Esophagus muscularis mucosa (tissue), 4 donors: Measurements from ENCODE around the gene IGFLR1. TPM values are rescaled to one million over a fixed set of nuclear protein-coding genes. Genes with fewer than 3 reads are reported as not detected.
A peak's percentile ranks its signal among the peaks of the same experiment; 100 is the strongest.

Source experiments
- DNase-seq: peaks from one replicate; pipeline ENCODE4 v3.0.0-alpha.2; 2017; ENCODE audit errors: extremely low spot score
- H3K27ac ChIP-seq, 4 donors: fragments of 200-600 bp; sonication (generic); replicated peaks in 1 of 4; 1 replicate in 3 of 4; 2 replicates in 1 of 4; pipeline ENCODE4 v1.5.1; 2016 to 2019; ENCODE audit warnings: mild to moderate bottlenecking in 1 of 4
- H3K27me3 ChIP-seq, 4 donors: fragments of 200-600 bp; sonication (generic); one replicate each; pipeline versions ENCODE4 v1.5.1 to v1.6.0; 2016 to 2019
- H3K36me3 ChIP-seq, 4 donors: fragments of 200-600 bp; sonication (generic); one replicate each; pipeline ENCODE4 v1.5.1; 2016 to 2019
- H3K4me1 ChIP-seq, 4 donors: fragments of 200-600 bp; sonication (generic); one replicate each; pipeline ENCODE4 v1.5.1; 2016 to 2019
- H3K4me3 ChIP-seq, 4 donors: fragments of 200-600 bp; sonication (generic); 1 replicate in 2 of 4; 2 replicates in 2 of 4; pipeline ENCODE4 v1.5.1; 2016 to 2019; ENCODE audit warnings: mild to moderate bottlenecking in 4 of 4, moderate library complexity in 1 of 4
- H3K9me3 ChIP-seq, 4 donors: fragments of 200-600 bp; sonication (generic); 1 replicate in 3 of 4; 2 replicates in 1 of 4; pipeline ENCODE4 v1.5.1; 2016 to 2019
- CTCF ChIP-seq, 3 experiments: fragments of 200-600 bp in 2 of 3; fragments of 450-650 bp in 1 of 3; sonication (generic) in 2 of 3; IDR thresholded peaks; one replicate each; pipeline ENCODE4 v1.5.1; 2017 to 2019; ENCODE audit warnings: antibody characterized with exemption in 3 of 3, mild to moderate bottlenecking in 2 of 3, moderate library complexity in 1 of 3
- EP300 ChIP-seq: sonication (generic); formaldehyde crosslinking; IDR thresholded peaks from one replicate; pipeline ENCODE4 v1.6.1; 2017; ENCODE audit warnings: antibody characterized with exemption
- POLR2A ChIP-seq: fragments of 450-650 bp; IDR thresholded peaks from one replicate; pipeline ENCODE4 v1.6.1; 2017; ENCODE audit warnings: antibody characterized with exemption, moderate library complexity, mild to moderate bottlenecking, low read depth
- POLR2AphosphoS5 ChIP-seq, 2 donors: sonication (generic); formaldehyde crosslinking; IDR thresholded peaks; one replicate each; pipeline ENCODE4 v1.6.1; 2017; ENCODE audit warnings: antibody characterized with exemption in 2 of 2
- WGBS: methylation state at CpG from one replicate; pipeline ENCODE4 v1.1.5; 2018; 5-methylcytosine and 5-hydroxymethylcytosine counted together
- intact Hi-C: fragments of 100-400 bp; cut with DNase I; formaldehyde crosslinking; loops from one replicate; pipeline ENCODE4 v1.15.1; 2023
- total RNA-seq, 4 donors: library from RNA; depleted of rRNA; stranded (reverse); fragments of >200 nt; gene quantifications; one replicate each; pipeline versions ENCODE4 v1.1.0 to v1.2.1, GENCODE V29; 2016

The IGFLR1 gene
- total RNA-seq, 4 donors from 2014 or later, result 1.7 to 8.1 (median 5.9) TPM

- Histone ChIP-seq H3K4me3 (peak overlapping the region in 3 of 4 donors; percentile 76 to 89 (median 86)), H3K9me3 (no peaks in the 10 kb centered on the region), H3K36me3 (peaks cover 37 to 51% (median 50%) of the 10 kb centered on the region in 4 donors), H3K27me3 (no peaks in the 10 kb centered on the region), H3K4me1 (peaks cover 24 to 51% (median 40%) of the 10 kb centered on the region in 4 donors), H3K27ac (peak overlapping the region; percentile 87 to 94 (median 92))
- intact Hi-C loops, result loop anchor here (5.0 kb wide), 1 partner anchor 172 kb away; the partner anchor contains the start of gene TMEM147
- no peak for DNase-seq
- WGBS, result 82% methylated on average over 27 of the region's 32 CpGs
- TF ChIP-seq EP300 (no peak), POLR2A (no peak), POLR2AphosphoS5 (IDR thresholded peaks at IDR 0.05) (no peak), CTCF (IDR thresholded peaks at IDR 0.05) (no peak)
Observed at GRCh38 chr19:35719402-35720162, 22.7 kb downstream of the IGFLR1 start.

- H3K36me3 ChIP-seq, result peaks cover 28 to 40% (median 39%) of the 10 kb centered on the region in 4 donors
- WGBS, result 0% methylated on average over 10 of the region's 42 CpGs
- H3K4me1 ChIP-seq, result peaks cover 24 to 51% (median 40%) of the 10 kb centered on the region in 4 donors
- TF ChIP-seq POLR2A (no peak), POLR2AphosphoS5 (IDR thresholded peaks at IDR 0.05) (no peak), CTCF (IDR thresholded peaks at IDR 0.05) (no peak), EP300 (no peak)
- intact Hi-C loops, result loop anchor here (5.0 kb wide), 1 partner anchor 171 kb away; the partner anchor contains the start of gene TMEM147
- H3K4me3 ChIP-seq, result peak overlapping the region; percentile 76 to 98 (median 88)
- H3K9me3 ChIP-seq, result no peaks in the 10 kb centered on the region
- no peak for DNase-seq
- peak overlapping the region; percentile 87 to 94 (median 92) for H3K27ac ChIP-seq
- H3K27me3 ChIP-seq, result no peaks in the 10 kb centered on the region
Observed at GRCh38 chr19:35718345-35719041, 23.8 kb downstream of the IGFLR1 start.

GRCh38 chr19:35717665-35718344 lies 24.4 kb downstream of the IGFLR1 start, which contains the start of gene KMT2B:
KMT2B (plus strand) TSS chr19:35718003; CDS start chr19:35718019, 16 bp downstream.
- TF ChIP-seq POLR2AphosphoS5 (IDR thresholded peaks at IDR 0.05) (peak; percentile 3 to 23), EP300 (no peak)
- Histone ChIP-seq H3K27me3 (no peaks in the 10 kb centered on the region), H3K4me1 (peaks cover 24 to 51% (median 40%) of the 10 kb centered on the region in 4 donors), H3K4me3 (peak within 1 kb of the TSS; percentile 76 to 98 (median 88)), H3K36me3 (peaks cover 21 to 33% (median 33%) of the 10 kb centered on the region in 4 donors), H3K9me3 (no peaks in the 10 kb centered on the region), H3K27ac (peak within 1 kb of the TSS; percentile 87 to 94 (median 92))
- WGBS, result 0% methylated on average over 6 of the region's 109 CpGs
- DNase-seq, result no peak
- intact Hi-C loops, result loop anchor here (2.0 to 5.0 kb wide), 2 partner anchors 15 to 171 kb away; partner anchors contain the start of gene TMEM147

GRCh38 chr19:35716801-35717664 lies 25.2 kb downstream of the IGFLR1 start:
- Histone ChIP-seq H3K36me3 (peaks cover 14 to 26% (median 25%) of the 10 kb centered on the region in 4 donors), H3K27me3 (no peaks in the 10 kb centered on the region)

More at GRCh38 chr19:35716801-35717664, 25.2 kb downstream of the IGFLR1 start:
- H3K4me3 ChIP-seq, result peak overlapping the region; percentile 76 to 98 (median 88)
- peak; percentile 97 for DNase-seq
- WGBS, result under 1% methylated on average over 38 of the region's 77 CpGs
- peaks cover 24 to 46% (median 38%) of the 10 kb centered on the region in 4 donors for H3K4me1 ChIP-seq
- no peaks in the 10 kb centered on the region for H3K9me3 ChIP-seq
- intact Hi-C loops, result loop anchor here (1.0 to 5.0 kb wide), 3 partner anchors 14 to 170 kb away; partner anchors contain the start of gene TMEM147
- TF ChIP-seq CTCF (IDR thresholded peaks at IDR 0.05) (peak; percentile 86 to 94 (median 90)), POLR2A (no peak), POLR2AphosphoS5 (IDR thresholded peaks at IDR 0.05) (peak; percentile 52 to 70)
- H3K27ac ChIP-seq, result peak overlapping the region; percentile 83 to 94 (median 90)
